Calu3 (cell line): ENCODE measurements around the gene NRG3. TPM values are rescaled to one million over a fixed set of nuclear protein-coding genes. Genes with fewer than 3 reads are reported as not detected.

Experiments used
- BruUV-seq: library from RNA; stranded (reverse); fragments of 400-500 nt; replicated peaks from 2 replicates; lab custom pipeline; 2021; lab: Mats Ljungman, UMichigan
- CTCF ChIA-PET: fragments of 300-600 bp; sonication (Branson Sonifier 250); formaldehyde crosslinking; loops from one replicate; lab custom pipeline; 2022; ENCODE audit warnings: antibody characterized with exemption; lab: Charles Lee
- DNase-seq: peaks from one replicate; pipeline ENCODE4 v3.0.0; 2022
- H3K27ac Mint-ChIP-seq: one replicate; pipeline ENCODE4 v1.8.0; 2022; ENCODE audit warnings: mixed read lengths; ENCODE audit not compliant: unreplicated experiment
- H3K27me3 Mint-ChIP-seq: one replicate; pipeline ENCODE4 v1.8.0; 2022; ENCODE audit warnings: mixed read lengths; ENCODE audit not compliant: unreplicated experiment
- H3K36me3 Mint-ChIP-seq: one replicate; pipeline ENCODE4 v1.8.0; 2022; ENCODE audit warnings: mild to moderate bottlenecking, moderate library complexity, mixed read lengths; ENCODE audit not compliant: insufficient read depth, unreplicated experiment
- H3K4me1 Mint-ChIP-seq: one replicate; pipeline ENCODE4 v1.8.0; 2022; ENCODE audit warnings: mild to moderate bottlenecking, low read depth, mixed read lengths; ENCODE audit not compliant: unreplicated experiment
- H3K4me3 Mint-ChIP-seq: one replicate; pipeline ENCODE4 v1.8.0; 2022; ENCODE audit warnings: mild to moderate bottlenecking, low read depth, moderate library complexity, mixed read lengths; ENCODE audit not compliant: unreplicated experiment
- H3K9me3 Mint-ChIP-seq: one replicate; pipeline ENCODE4 v1.8.0; 2022; ENCODE audit warnings: low read depth, mixed read lengths; ENCODE audit not compliant: unreplicated experiment
- CTCF ChIP-seq: fragments of 200-600 bp; IDR thresholded peaks from one replicate; pipeline ENCODE4 v1.8.0; 2022; ENCODE audit warnings: antibody characterized with exemption; ENCODE audit not compliant: unreplicated experiment
- intact Hi-C: fragments of 100-400 bp; cut with micrococcal nuclease; formaldehyde crosslinking; loops from one replicate; pipeline ENCODE4 v1.10.0; 2022; ENCODE audit not compliant: unreplicated experiment
- total RNA-seq: library from RNA; stranded (reverse); gene quantifications from 2 replicates; pipeline ENCODE4 v1.2.3, GENCODE V29; 2022

Gene NRG3
- total RNA-seq, 1 experiment from 2014 or later = 46.3 TPM

GRCh38 chr10:82453678-82454293 is 578.8 kb downstream of the NRG3 start:
- Mint-ChIP-seq H3K4me3 (no peak overlapping the region), H3K9me3 (no peaks in the 10 kb centered on the region), H3K4me1 (no peaks in the 10 kb centered on the region), H3K27ac (no peak overlapping the region), H3K27me3 (no peaks in the 10 kb centered on the region), H3K36me3 (no peaks in the 10 kb centered on the region)
- CTCF ChIA-PET = interaction anchor here (0.5 kb wide), 1 partner anchor 9 kb away, joined by 6 read pairs; no protein-coding TSS in a partner anchor
- intact Hi-C loops = no loop called here
- no peak for TF ChIP-seq CTCF
- DNase-seq = no peak
- no TSS peak for BruUV-seq

- Mint-ChIP-seq H3K27ac (no peak overlapping the region), H3K27me3 (no peaks in the 10 kb centered on the region), H3K4me1 (no peaks in the 10 kb centered on the region), H3K9me3 (no peaks in the 10 kb centered on the region), H3K4me3 (no peak overlapping the region), H3K36me3 (peaks cover 6% of the 10 kb centered on the region)
- BruUV-seq = no TSS peak
- no peak for DNase-seq
- CTCF ChIA-PET = no interaction called here
- intact Hi-C loops = no loop called here
- TF ChIP-seq CTCF = no peak
These were observed 588.0 kb downstream of the NRG3 start for GRCh38 chr10:82462910-82463551.

- intact Hi-C loops = no loop called here
- Mint-ChIP-seq H3K27ac (no peak overlapping the region), H3K36me3 (peaks cover 6% of the 10 kb centered on the region), H3K4me3 (no peak overlapping the region), H3K27me3 (no peaks in the 10 kb centered on the region), H3K4me1 (no peaks in the 10 kb centered on the region), H3K9me3 (no peaks in the 10 kb centered on the region)
- no TSS peak for BruUV-seq
- DNase-seq = no peak
- CTCF ChIA-PET = no interaction called here
- TF ChIP-seq CTCF = no peak
These were observed 588.6 kb downstream of the NRG3 start for GRCh38 chr10:82463614-82464013.

- peaks cover 6% of the 10 kb centered on the region for H3K36me3 Mint-ChIP-seq
- TF ChIP-seq CTCF = no peak
- CTCF ChIA-PET = no interaction called here
- DNase-seq = no peak
- H3K4me1 Mint-ChIP-seq = no peaks in the 10 kb centered on the region
- intact Hi-C loops = no loop called here
- H3K27me3 Mint-ChIP-seq = no peaks in the 10 kb centered on the region
- no peak overlapping the region for H3K4me3 Mint-ChIP-seq
- no TSS peak for BruUV-seq
- H3K27ac Mint-ChIP-seq = no peak overlapping the region
- H3K9me3 Mint-ChIP-seq = no peaks in the 10 kb centered on the region
These were observed 589.3 kb downstream of the NRG3 start for GRCh38 chr10:82464191-82464818.
